SKM-1 (cell line): ENCODE measurements around the gene S1PR3.
"Not testable (repeated sequence)": the region's sequence is repeated elsewhere in the genome, so short reads cannot be mapped to it uniquely, and the experiment has no call there.

Experiments used
- DNase-seq: peaks from one replicate; lab custom pipeline; 2025; ENCODE audit not compliant: unreplicated experiment; lab: John Stamatoyannopoulos, UW

S1PR3 gene

DNA sequence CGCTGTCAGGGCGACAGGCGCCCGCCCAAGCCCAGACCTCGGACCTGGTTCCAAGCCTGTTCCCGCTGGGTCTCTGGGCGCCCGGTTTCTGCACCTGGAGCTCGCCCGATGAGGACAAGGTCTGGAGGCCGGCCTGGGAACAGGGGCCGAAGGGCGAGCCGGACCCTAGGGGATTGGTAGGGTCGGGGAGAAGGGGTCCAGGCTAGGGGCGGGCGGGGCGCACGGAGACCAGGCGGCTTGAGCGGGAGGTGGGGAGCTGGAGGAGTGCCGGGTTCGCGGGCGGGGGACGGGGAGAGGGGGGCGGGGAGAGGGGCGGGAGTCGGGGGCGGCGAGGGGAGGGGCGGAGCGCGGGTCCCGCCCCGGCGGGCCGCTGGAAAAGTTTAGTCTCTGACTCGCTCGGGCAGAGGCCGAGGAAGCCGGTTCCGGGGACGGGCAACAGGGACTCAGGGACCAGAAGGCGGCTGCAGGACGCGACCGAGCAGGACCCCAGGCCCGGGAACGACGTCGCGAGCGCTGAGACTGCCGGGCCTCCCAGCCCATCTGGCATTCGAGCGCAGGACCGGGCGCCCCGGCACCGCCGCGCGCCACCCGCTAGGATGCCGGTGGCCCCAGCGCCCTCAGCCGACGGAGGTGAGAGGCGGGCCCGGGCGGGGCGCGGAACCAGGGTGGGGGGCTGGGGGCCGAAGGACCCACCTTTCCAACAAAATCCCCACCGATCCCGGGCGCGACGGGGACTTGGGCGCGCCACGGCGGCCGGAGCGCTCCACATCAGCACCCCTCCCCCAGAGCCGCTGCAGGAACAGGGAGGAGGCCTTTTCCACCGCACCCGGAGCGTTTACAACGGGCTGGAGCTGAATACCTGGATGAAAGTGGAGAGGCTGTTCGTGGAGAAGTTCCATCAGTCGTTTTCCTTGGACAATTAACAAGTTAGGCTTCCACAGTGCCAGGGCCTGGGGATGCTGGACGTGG, at the start of gene S1PR3:
Gene S1PR3, plus strand, starts transcription at position 403 of the 969 bp plus-strand sequence. CDS start 9,733 bp downstream, outside the sequence.
- no peak for DNase-seq

- DNase-seq = not testable (repeated sequence)
Observed at GRCh38 chr9:88941586-88941985, 49.7 kb upstream of the S1PR3 start.

GRCh38 chr9:88942411-88942810, 48.9 kb upstream of the S1PR3 start:
- DNase-seq = no peak

DNA sequence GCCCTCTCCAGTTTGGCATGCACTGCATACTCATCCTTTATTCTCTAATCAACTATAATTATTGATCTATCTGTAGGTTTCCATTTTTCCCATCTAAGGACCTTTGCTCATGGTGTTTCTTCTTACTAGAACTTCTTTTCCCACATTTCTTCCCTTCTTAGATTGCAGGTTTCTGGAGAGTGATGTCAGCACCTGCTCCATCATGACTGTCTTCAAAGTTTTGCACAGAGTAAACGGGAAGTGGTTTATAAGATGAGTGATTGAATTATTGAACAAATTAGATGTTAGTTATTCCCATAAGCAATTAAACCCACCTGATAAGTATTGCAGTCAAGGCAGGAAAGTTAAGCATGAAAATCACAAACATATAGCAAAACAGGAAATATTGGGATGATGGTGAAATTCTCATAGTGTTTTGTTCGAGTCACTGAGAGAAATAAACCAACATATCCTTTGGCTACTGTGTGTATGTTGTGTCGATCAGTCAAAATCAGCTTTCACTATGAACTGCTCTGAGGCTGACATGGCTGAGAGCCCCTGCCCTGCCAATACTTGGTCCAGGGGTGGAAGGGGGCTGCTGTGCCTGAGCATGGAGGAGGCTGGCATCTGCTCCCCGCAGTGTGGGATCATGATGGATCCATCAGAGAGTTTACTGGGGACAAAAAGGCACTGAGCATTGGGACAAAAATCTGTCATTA, 45.5 kb upstream of the S1PR3 start:
- no peak for DNase-seq

DNA sequence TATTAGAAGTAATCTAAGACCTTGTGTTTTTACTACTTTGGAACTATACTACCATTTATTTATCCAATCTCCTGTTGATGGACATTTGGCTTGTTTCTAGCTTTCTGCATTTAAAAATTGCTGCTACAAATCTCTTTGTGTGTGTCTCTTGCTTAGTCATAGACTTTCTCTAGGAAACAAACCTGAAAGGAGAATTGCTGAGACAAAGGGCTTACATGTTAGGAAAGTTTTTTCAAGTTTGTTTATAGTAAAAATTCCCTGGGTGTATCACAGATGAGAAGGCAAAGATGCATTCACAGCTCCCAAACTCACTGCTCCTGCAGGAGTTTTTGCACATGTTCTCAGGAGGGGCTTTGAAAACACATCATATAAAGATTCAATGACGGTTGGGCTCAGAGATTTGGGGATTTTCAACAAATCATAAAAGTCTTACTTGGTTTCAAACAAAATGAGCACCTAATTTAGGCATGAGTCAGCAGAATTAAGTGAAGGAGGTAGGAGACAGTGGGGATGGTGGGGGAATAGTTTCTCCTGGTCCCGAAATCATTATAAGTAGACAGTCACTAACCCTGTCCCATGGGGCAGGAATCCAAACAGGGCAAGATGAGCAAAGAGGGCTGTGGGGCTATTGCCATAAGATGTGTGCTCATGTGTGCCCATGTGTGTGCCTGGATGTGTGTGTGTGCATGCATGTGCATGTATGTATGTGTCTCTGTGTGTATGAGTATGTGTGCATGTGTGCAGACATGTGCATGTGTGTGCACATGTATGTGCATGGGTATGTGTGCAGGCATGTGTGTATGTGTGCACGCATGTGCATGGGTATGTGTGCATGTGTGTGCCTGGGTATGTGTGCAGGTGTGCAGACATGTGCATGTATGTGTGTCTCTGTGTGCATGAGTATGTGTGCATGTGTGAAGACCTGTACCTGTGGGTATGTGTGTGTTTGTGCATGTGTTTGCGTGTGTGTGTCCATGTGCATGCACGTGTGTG, 43.4 kb upstream of the S1PR3 start:
- no peak for DNase-seq

- no peak for DNase-seq
Observed at GRCh38 chr9:88949425-88949824, 41.8 kb upstream of the S1PR3 start.

- no peak for DNase-seq
Observed at GRCh38 chr9:88949961-88950340, 41.3 kb upstream of the S1PR3 start.

- no peak for DNase-seq
Observed at GRCh38 chr9:88950341-88951154, 40.7 kb upstream of the S1PR3 start.

DNA sequence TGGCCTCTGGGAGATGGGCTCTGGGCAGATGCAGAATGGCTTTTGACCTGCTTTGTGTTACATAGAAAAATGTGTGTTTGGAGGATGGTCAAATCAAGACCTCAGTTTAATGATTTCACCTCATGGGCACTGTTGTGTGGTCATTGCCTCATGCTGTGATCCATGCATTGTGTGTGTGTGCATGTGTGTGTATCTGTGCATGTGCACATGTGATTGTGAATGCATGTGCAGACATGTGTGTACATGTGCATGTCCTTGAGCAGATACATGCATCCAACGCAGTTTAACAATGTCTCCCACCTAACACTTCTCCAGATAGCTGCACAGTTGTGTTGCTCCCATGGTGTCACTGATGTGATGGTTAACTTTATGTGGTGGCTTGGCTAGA, 40.1 kb upstream of the S1PR3 start:
- no peak for DNase-seq

GRCh38 chr9:88952086-88952615, 39.1 kb upstream of the S1PR3 start:
- no peak for DNase-seq

DNA sequence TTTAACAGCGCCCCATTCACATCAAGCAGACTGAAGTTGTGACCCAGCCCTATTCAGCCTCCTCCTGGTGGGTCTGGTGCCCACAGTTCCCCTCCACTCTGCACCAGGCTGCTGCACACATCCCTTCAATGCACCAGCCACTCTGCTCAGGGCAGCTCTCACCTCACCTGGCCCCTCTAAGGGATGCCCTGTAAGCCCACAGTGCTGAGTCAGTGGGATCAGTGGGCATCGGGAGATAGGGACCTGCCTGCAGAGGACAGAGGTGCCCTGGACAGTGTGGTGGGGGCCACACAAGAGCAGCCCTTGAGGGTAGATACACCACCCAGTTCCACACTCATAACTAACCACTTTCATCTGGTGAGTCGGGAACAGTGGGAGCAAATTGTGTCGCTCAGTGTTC, 38.3 kb upstream of the S1PR3 start:
- no peak for DNase-seq

GRCh38 chr9:88953381-88954029, 37.8 kb upstream of the S1PR3 start:
- DNase-seq = no peak

DNA sequence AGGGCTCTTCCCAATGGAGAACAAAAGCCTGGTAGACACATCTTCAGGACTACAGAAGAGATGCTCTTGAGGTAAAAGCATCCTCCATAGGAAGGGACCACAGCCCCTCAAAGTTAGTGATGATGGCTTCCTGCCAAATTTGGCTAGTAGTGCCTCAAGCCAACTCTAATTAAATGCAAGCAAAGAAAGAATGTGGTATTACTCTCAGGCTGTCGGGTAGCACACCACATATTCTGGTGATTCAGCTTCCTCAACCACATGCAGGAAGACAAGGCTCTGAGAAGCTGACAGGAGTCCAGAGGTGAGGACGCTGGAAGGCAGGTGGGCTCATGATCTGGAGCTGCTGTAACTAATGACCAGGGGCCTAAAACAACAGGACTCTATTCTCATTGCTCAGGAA, 37.2 kb upstream of the S1PR3 start:
- no peak for DNase-seq

GRCh38 chr9:88957526-88957925, 33.7 kb upstream of the S1PR3 start:
- no peak for DNase-seq

DNA sequence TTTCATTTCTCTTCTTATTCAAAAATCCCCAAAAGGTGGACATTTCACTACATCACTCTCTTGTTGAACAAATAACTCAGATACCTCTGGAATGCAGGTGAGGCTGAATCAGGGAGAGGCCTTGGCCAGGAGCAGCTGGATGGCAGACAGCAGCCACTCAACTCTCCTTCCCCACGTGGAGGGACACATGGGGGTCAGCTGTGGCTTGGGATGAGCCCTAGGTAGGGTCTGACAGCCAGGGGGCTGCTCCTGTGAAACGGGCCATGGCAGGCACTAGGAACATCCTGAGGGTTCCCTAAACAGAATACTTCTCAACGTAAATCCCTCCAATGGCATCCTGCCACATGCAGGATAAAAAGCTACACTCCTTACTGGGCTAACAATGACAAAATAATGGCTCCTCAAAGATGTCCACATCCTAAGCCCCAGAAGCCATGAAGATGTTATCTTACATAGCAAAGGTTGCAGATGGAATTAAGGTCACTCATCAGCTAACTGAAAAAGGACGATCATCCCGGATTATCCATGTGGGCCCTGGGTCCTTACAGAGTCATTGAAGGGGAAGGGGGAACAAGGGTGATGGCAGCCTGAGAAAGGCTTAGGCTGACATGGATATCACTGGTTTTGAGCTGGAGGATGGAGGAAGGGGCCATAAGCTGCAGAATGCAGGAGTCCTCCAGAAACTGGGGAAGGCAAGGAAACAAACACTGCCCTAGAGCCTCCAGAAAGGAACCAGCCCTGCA, 31.4 kb upstream of the S1PR3 start:
- DNase-seq = no peak

DNA sequence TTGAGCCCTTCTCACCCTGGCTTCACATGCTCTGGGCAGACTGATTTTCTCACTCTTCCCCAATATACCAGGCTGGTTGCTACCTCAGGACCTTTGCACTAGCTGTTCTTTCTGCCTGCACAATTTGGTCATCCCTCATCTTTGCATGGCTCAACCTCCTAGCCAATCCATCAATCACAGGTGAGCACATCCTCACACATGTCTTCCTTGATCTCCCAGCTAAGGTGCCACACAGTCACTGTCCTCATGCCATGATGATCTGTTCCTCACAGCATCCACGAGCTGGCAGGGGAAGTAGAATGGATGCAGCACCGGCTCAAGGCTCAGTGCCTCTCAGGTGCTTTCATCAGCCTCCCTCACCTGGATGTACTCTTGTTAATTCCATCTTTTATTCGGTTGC, 30.6 kb upstream of the S1PR3 start:
- DNase-seq = no peak

DNA sequence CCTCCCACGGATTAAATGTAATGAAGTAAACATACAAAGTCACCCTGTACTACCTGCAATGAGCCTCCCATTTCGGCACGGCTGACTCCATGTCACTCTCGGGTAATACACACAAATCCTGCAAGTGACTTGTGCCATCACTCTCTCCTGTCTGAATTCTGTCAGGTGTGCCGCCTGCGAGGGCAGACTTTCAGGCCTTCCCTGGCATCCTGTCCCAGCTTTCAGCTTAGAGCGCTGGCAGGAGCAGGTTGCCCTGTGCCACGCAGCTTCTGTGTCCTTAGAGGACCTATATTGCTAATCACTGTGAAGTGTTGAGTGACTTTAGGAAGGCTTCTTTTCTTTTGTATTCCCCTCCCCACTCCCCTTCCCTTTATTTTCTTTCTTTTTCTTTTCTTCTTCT, 25.8 kb upstream of the S1PR3 start:
- DNase-seq = no peak

- DNase-seq = no peak
Observed at GRCh38 chr9:88966894-88967676, 24.2 kb upstream of the S1PR3 start.
